HFFc6 (cell line): ENCODE data around the gene NUP93. TPM values are rescaled to one million over a fixed set of nuclear protein-coding genes. Genes with fewer than 3 reads are reported as not detected.

Experiments
- DNase-seq: peaks from one replicate; pipeline ENCODE4 v3.0.0-alpha.2; 2018
- H3K27ac Mint-ChIP-seq: 2 replicates; pipeline ENCODE4 v1.8.0; 2020; ENCODE audit warnings: mild to moderate bottlenecking, mixed read lengths
- H3K27me3 Mint-ChIP-seq: 2 replicates; pipeline ENCODE4 v1.8.0; 2021; ENCODE audit warnings: mild to moderate bottlenecking, moderate library complexity, mixed read lengths; ENCODE audit not compliant: insufficient read depth
- H3K36me3 Mint-ChIP-seq: 2 replicates; pipeline ENCODE4 v1.8.0; 2021; ENCODE audit warnings: low read depth, mixed read lengths
- H3K4me1 Mint-ChIP-seq: 2 replicates; pipeline ENCODE4 v1.8.0; 2020; ENCODE audit warnings: low read depth, mixed read lengths
- H3K4me3 Mint-ChIP-seq: 2 replicates; pipeline ENCODE4 v1.8.0; 2020; ENCODE audit warnings: mild to moderate bottlenecking, moderate library complexity, mixed read lengths
- H3K9me3 Mint-ChIP-seq: 2 replicates; pipeline ENCODE4 v1.8.0; 2020; ENCODE audit warnings: mild to moderate bottlenecking, mixed read lengths
- CTCF ChIP-seq: fragments of 200-600 bp; sonication (generic); IDR thresholded peaks from 2 replicates; pipeline ENCODE4 v1.5.0; 2021; ENCODE audit warnings: antibody characterized with exemption, mild to moderate bottlenecking
- total RNA-seq, 6 experiments: library from RNA; stranded (reverse); fragmentation: NEBNext Ultra II Directional; extraction: Animal tissue kit (Norgen Biotek cat#: 25700); gene quantifications; 2 replicates in 1 of 6; 3 replicates in 5 of 6; pipeline ENCODE4 v1.2.3, GENCODE V29; 2021

The NUP93 gene
- total RNA-seq, 6 experiments from 2014 or later: 58.6 to 84.0 (median 78.8) TPM

- DNase-seq: no peak
- Mint-ChIP-seq H3K36me3 (no peaks in the 10 kb centered on the region), H3K27me3 (peaks cover 5% of the 10 kb centered on the region), H3K4me3 (no peak overlapping the region), H3K9me3 (no peaks in the 10 kb centered on the region), H3K4me1 (no peaks in the 10 kb centered on the region), H3K27ac (no peak overlapping the region)
- TF ChIP-seq CTCF: no peak
Measured at GRCh38 chr16:56722200-56722842, 7.6 kb upstream of the NUP93 start.

- Mint-ChIP-seq H3K27me3 (peaks cover 5% of the 10 kb centered on the region), H3K4me1 (peaks cover 8% of the 10 kb centered on the region), H3K4me3 (no peak overlapping the region), H3K36me3 (no peaks in the 10 kb centered on the region), H3K9me3 (no peaks in the 10 kb centered on the region), H3K27ac (no peak overlapping the region)
- no peak for DNase-seq
- TF ChIP-seq CTCF: no peak
Measured at GRCh38 chr16:56724191-56724590, 5.7 kb upstream of the NUP93 start.

GRCh38 chr16:56726283-56726682 lies 3.6 kb upstream of the NUP93 start:
- no peak for DNase-seq
- Mint-ChIP-seq H3K4me1 (peaks cover 14% of the 10 kb centered on the region), H3K27me3 (peaks cover 3% of the 10 kb centered on the region), H3K4me3 (no peak overlapping the region), H3K9me3 (no peaks in the 10 kb centered on the region), H3K27ac (no peak overlapping the region), H3K36me3 (no peaks in the 10 kb centered on the region)
- no peak for TF ChIP-seq CTCF

- no peak overlapping the region for H3K4me3 Mint-ChIP-seq
- no peak overlapping the region for H3K27ac Mint-ChIP-seq
- TF ChIP-seq CTCF: no peak
- no peaks in the 10 kb centered on the region for H3K9me3 Mint-ChIP-seq
- peaks cover 3% of the 10 kb centered on the region for H3K27me3 Mint-ChIP-seq
- H3K36me3 Mint-ChIP-seq: no peaks in the 10 kb centered on the region
- H3K4me1 Mint-ChIP-seq: peaks cover 14% of the 10 kb centered on the region
- DNase-seq: no peak
Measured at GRCh38 chr16:56726926-56727325, 3.0 kb upstream of the NUP93 start.

- H3K27ac Mint-ChIP-seq: no peak overlapping the region
- no peak for TF ChIP-seq CTCF
- peaks cover 14% of the 10 kb centered on the region for H3K4me1 Mint-ChIP-seq
- no peak overlapping the region for H3K4me3 Mint-ChIP-seq
- H3K36me3 Mint-ChIP-seq: no peaks in the 10 kb centered on the region
- DNase-seq: no peak
- H3K9me3 Mint-ChIP-seq: no peaks in the 10 kb centered on the region
- H3K27me3 Mint-ChIP-seq: peaks cover 3% of the 10 kb centered on the region; the same call in 1 of the 2 replicates
Measured at GRCh38 chr16:56728027-56728426, 1.9 kb upstream of the NUP93 start.
